Retina (tissue), 1 donor: ENCODE results near the gene RHOBTB3.

ENCODE experiments used
- DNase-seq: peaks from one replicate; pipeline ENCODE4 v3.0.0-alpha.2; 2016

RHOBTB3 gene

DNA sequence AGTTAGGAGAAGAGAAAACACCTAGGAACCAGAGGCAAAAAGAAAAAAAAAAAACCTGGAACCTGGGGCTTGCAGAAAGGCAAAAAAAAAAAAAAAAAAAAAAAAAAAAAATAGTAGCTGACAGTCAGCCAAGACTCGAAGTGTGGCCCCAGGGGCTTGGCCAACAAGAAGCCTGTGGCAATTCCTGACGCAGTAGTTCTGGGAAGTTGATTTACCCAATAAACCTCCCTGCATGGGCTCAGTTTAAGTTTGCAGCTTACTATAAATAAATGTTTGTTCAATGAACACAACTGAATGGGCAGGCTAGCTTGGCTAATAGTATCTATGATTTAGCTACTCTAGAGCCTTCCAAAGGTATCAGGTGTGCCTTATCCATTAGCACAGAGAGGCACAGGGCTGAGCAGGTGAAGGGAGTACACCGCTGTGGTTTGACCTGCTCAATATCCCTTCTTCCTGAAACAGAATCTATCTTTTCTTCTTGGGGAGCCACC lies 112.6 kb downstream of the RHOBTB3 start:
- no peak for DNase-seq

DNA sequence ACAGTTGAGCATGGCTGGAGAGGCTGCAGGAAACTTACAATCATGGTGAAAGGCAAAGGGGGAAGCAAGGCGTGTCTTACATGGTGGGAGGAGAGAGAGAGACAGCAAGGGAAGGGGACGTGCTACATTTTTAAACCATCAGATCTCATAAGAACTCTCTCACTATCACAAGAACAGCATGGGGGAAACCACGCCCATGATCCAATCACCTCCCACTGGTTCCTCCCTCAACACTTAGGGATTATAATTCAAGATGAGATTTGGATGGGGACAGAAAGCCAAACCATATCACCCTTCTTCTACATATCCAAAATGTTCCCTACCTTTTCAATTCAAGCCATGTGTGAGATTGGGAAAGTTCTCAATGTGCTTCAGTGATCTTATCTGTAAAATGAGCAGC lies 114.3 kb downstream of the RHOBTB3 start:
- no peak for DNase-seq
